HL-60/S4 (cell line): Measurements from ENCODE around the gene STK32C.
"Not testable (repeated sequence)": the region's sequence is repeated elsewhere in the genome, so short reads cannot be mapped to it uniquely, and the experiment has no call there.

ENCODE experiments used
- in situ Hi-C: fragments of 300-500 bp; cut with MboI; formaldehyde crosslinking; loops from 2 replicates; pipeline ENCODE4 v1.14.3; 2022; ENCODE audit warnings: low sequenced_read_pairs

STK32C gene

GRCh38 chr10:132320654-132321469 lies 13.1 kb upstream of the STK32C start:
- in situ Hi-C loops, result no loop called here

GRCh38 chr10:132319853-132320653 lies 12.3 kb upstream of the STK32C start:
- in situ Hi-C loops, result no loop called here

- in situ Hi-C loops, result not testable (repeated sequence)
These were observed 9.7 kb upstream of the STK32C start for GRCh38 chr10:132317477-132317876.

- in situ Hi-C loops, result no loop called here
These were observed 8.4 kb upstream of the STK32C start for GRCh38 chr10:132316133-132316532.

GRCh38 chr10:132314881-132315280 lies 7.1 kb upstream of the STK32C start:
- in situ Hi-C loops, result not testable (repeated sequence)

GRCh38 chr10:132314336-132314735 lies 6.6 kb upstream of the STK32C start:
- in situ Hi-C loops, result no loop called here

- in situ Hi-C loops, result no loop called here
These were observed 6.1 kb upstream of the STK32C start for GRCh38 chr10:132313865-132314264.

- in situ Hi-C loops, result no loop called here
These were observed 5.6 kb upstream of the STK32C start for GRCh38 chr10:132313305-132313704.

- in situ Hi-C loops, result no loop called here
These were observed 3.7 kb upstream of the STK32C start for GRCh38 chr10:132311338-132311939.

GRCh38 chr10:132310701-132311337 lies 3.1 kb upstream of the STK32C start:
- in situ Hi-C loops, result no loop called here

GRCh38 chr10:132309879-132310591 lies 2.3 kb upstream of the STK32C start:
- in situ Hi-C loops, result no loop called here

- in situ Hi-C loops, result no loop called here
These were observed 1.7 kb upstream of the STK32C start for GRCh38 chr10:132309471-132309865.

- in situ Hi-C loops, result no loop called here
These were observed 1.1 kb upstream of the STK32C start for GRCh38 chr10:132308587-132309470.

- in situ Hi-C loops, result no loop called here
These were observed 642 bp downstream of the STK32C start for GRCh38 chr10:132306864-132307751.

- in situ Hi-C loops, result no loop called here
These were observed 1.4 kb downstream of the STK32C start for GRCh38 chr10:132306343-132306685.

GRCh38 chr10:132305654-132306342 lies 2.0 kb downstream of the STK32C start:
- in situ Hi-C loops, result no loop called here

- in situ Hi-C loops, result no loop called here
These were observed 2.8 kb downstream of the STK32C start for GRCh38 chr10:132304756-132305509.
